Endothelial cell of umbilical vein (primary cell): ENCODE data around the gene CARS1. TPM values are rescaled to one million over a fixed set of nuclear protein-coding genes. Genes with fewer than 3 reads are reported as not detected.

Experiments used
- BruUV-seq: library from RNA; stranded (reverse); fragments of 400-500 nt; replicated peaks from 2 replicates; lab custom pipeline; 2021; lab: Mats Ljungman, UMichigan
- CTCF ChIA-PET: fragments of 300-600, 350-600 bp; sonication (Branson Sonifier 250); formaldehyde crosslinking; loops from one replicate; lab custom pipeline; 2021; ENCODE audit warnings: antibody characterized with exemption, inconsistent platforms; lab: Charles Lee
- POLR2A ChIA-PET: fragments of 300-600, 350-600 bp; sonication (Branson Sonifier 250); formaldehyde crosslinking; loops from one replicate; lab custom pipeline; 2021; ENCODE audit warnings: antibody characterized with exemption, inconsistent platforms; lab: Charles Lee
- DNase-seq: peaks from one replicate; pipeline ENCODE4 v3.0.0-alpha.2; 2011; ENCODE audit warnings: low read depth, low spot score
- FAIRE-seq: peaks from 2 replicates; lab custom pipeline; 2011; peaks lifted over from hg19 to GRCh38; lab: Jason Lieb, UNC
- H2AFZ ChIP-seq: 2 replicates; pipeline ENCODE4 v1.6.0; 2012; ENCODE audit warnings: low read depth, low read length, control low read depth, inconsistent platforms
- H3K27ac ChIP-seq: 2 replicates; pipeline ENCODE4 v1.5.1; 2011; ENCODE audit warnings: low read depth, mild to moderate bottlenecking, control low read depth, low read length, moderate library complexity; ENCODE audit not compliant: insufficient read depth
- H3K27me3 ChIP-seq, 2 experiments: 2 replicates each; pipeline versions ENCODE4 v1.6.0 to v1.6.1; 2011; ENCODE audit warnings: low read length in 2 of 2, mixed read lengths in 1 of 2; ENCODE audit not compliant: control insufficient read depth in 2 of 2, insufficient read depth in 2 of 2
- H3K36me3 ChIP-seq, 2 experiments: 2 replicates in 1 of 2; 3 replicates in 1 of 2; pipeline ENCODE4 v1.5.1; 2011; ENCODE audit warnings: low read length in 2 of 2, mild to moderate bottlenecking in 1 of 2, moderate library complexity in 1 of 2; ENCODE audit not compliant: control insufficient read depth in 2 of 2, insufficient read depth in 2 of 2; ENCODE audit errors: extremely low read depth in 1 of 2
- H3K4me1 ChIP-seq: 3 replicates; pipeline ENCODE4 v1.5.1; 2011; ENCODE audit warnings: mild to moderate bottlenecking, low read length; ENCODE audit not compliant: control insufficient read depth, insufficient read depth; ENCODE audit errors: extremely low read depth
- H3K4me2 ChIP-seq: 2 replicates; pipeline ENCODE4 v1.6.1; 2011; ENCODE audit warnings: low read length, control low read depth, mixed read lengths; ENCODE audit not compliant: insufficient read depth
- H3K4me3 ChIP-seq, 3 experiments: fragments of 200-600 bp in 1 of 3; sonication (generic), shearing (Covaris generic) in 1 of 3; replicated peaks in 1 of 3; 2 replicates each; pipeline ENCODE4 v1.5.1; 2011 to 2016; ENCODE audit warnings: control low read depth in 3 of 3, low read length in 3 of 3, mild to moderate bottlenecking in 2 of 3, inconsistent platforms in 1 of 3, low read depth in 1 of 3, moderate library complexity in 1 of 3; ENCODE audit not compliant: insufficient read depth in 1 of 3
- H3K79me2 ChIP-seq: 2 replicates; pipeline ENCODE4 v1.6.0; 2012; ENCODE audit warnings: low read length, inconsistent platforms; ENCODE audit not compliant: control insufficient read depth, insufficient read depth
- H3K9ac ChIP-seq: replicated peaks from 2 replicates; pipeline ENCODE3; 2011; ENCODE audit warnings: low read length, control low read depth; ENCODE audit not compliant: insufficient read depth; ENCODE audit errors: extremely low read depth
- H3K9me1 ChIP-seq: replicated peaks from 3 replicates; pipeline ENCODE4 v1.6.0; 2011; ENCODE audit warnings: mild to moderate bottlenecking, low read length; ENCODE audit not compliant: control insufficient read depth, insufficient read depth; ENCODE audit errors: extremely low read depth
- H3K9me3 ChIP-seq: replicated peaks from 2 replicates; pipeline ENCODE4 v1.5.1; 2012; ENCODE audit warnings: low read length, inconsistent platforms; ENCODE audit not compliant: control insufficient read depth, insufficient read depth
- H4K20me1 ChIP-seq: replicated peaks from 2 replicates; pipeline ENCODE3; 2011; ENCODE audit warnings: mild to moderate bottlenecking, low read length; ENCODE audit not compliant: control insufficient read depth, insufficient read depth; ENCODE audit errors: extremely low read depth
- CTCF ChIP-seq, 2 donors: IDR thresholded peaks; 1 replicate in 1 of 2; 2 replicates in 1 of 2; pipeline ENCODE4 v1.5.1; 2011; ENCODE audit warnings: low read length in 2 of 2, mild to moderate bottlenecking in 2 of 2, moderate library complexity in 2 of 2, control low read depth in 1 of 2, inconsistent platforms in 1 of 2, low read depth in 1 of 2; ENCODE audit not compliant: insufficient read depth in 1 of 2; ENCODE audit errors: extremely low read depth in 1 of 2
- EZH2 ChIP-seq: IDR thresholded peaks from 2 replicates; pipeline ENCODE4 v1.6.1; 2012; ENCODE audit warnings: borderline replicate concordance, low read depth, mild to moderate bottlenecking, moderate library complexity, low read length, inconsistent platforms; ENCODE audit not compliant: severe bottlenecking
- FOS ChIP-seq: IDR thresholded peaks from 2 replicates; pipeline ENCODE4 v1.6.1; 2011; ENCODE audit warnings: mild to moderate bottlenecking, low read length, moderate library complexity, borderline replicate concordance; ENCODE audit not compliant: insufficient read depth
- GATA2 ChIP-seq: IDR thresholded peaks from 2 replicates; pipeline ENCODE4 v1.7.0; 2011; ENCODE audit warnings: low read depth, mild to moderate bottlenecking, moderate library complexity, mixed read lengths, low read length; ENCODE audit not compliant: insufficient read length, insufficient read depth
- JUN ChIP-seq: IDR thresholded peaks from 2 replicates; pipeline ENCODE4 v1.6.1; 2011; ENCODE audit warnings: borderline replicate concordance, low read depth; ENCODE audit not compliant: insufficient read length, insufficient read depth
- MYC ChIP-seq: IDR thresholded peaks from one replicate; pipeline ENCODE4 v1.6.1; 2011; ENCODE audit warnings: mild to moderate bottlenecking, low read depth, low read length
- POLR2A ChIP-seq: IDR thresholded peaks from 2 replicates; pipeline ENCODE4 v1.6.1; 2012; ENCODE audit warnings: low read depth, mild to moderate bottlenecking, control low read depth, low read length
- POLR2AphosphoS5 ChIP-seq: IDR thresholded peaks from 2 replicates; pipeline ENCODE4 v1.6.1; 2012; ENCODE audit warnings: low read depth, mild to moderate bottlenecking, control low read depth, low read length, moderate library complexity; ENCODE audit not compliant: insufficient read depth
- dilution Hi-C: fragments of 300-500 bp; cut with MboI; formaldehyde crosslinking; loops from one replicate; pipeline ENCODE4 v1.15.0; 2019; ENCODE audit warnings: low sequenced_read_pairs; ENCODE audit not compliant: extremely low pct_ligation_motif_present
- intact Hi-C: fragments of 100-400 bp; cut with micrococcal nuclease; formaldehyde crosslinking; loops from one replicate; pipeline ENCODE4 v1.10.0; 2022
- polyA plus RNA-seq, 4 experiments: library from polyadenylated mRNA; depleted of rRNA in 3 of 4; stranded (reverse) in 3 of 4; unstranded in 1 of 4; fragments of >200 nt; gene quantifications; 2 replicates each; pipeline versions ENCODE4 v1.2.1 to v1.2.3, GENCODE V29; 2011 to 2012; ENCODE audit warnings: missing spikeins in 1 of 4
- total RNA-seq: library from RNA; stranded (reverse); gene quantifications from 2 replicates; pipeline ENCODE4 v1.2.3, GENCODE V29; 2021
- TF ChIP-seq, protein P1 (sequence below): IDR thresholded peaks from 2 replicates; pipeline ENCODE4 v1.6.1; 2011; ENCODE audit not compliant: insufficient read depth, insufficient read length

Gene CARS1
- total and polyA plus RNA-seq, 2 donors (not counting 3 experiments of a cell fraction or from before 2014, with no cell fraction given): 43.5 to 66.2 TPM

DNA sequence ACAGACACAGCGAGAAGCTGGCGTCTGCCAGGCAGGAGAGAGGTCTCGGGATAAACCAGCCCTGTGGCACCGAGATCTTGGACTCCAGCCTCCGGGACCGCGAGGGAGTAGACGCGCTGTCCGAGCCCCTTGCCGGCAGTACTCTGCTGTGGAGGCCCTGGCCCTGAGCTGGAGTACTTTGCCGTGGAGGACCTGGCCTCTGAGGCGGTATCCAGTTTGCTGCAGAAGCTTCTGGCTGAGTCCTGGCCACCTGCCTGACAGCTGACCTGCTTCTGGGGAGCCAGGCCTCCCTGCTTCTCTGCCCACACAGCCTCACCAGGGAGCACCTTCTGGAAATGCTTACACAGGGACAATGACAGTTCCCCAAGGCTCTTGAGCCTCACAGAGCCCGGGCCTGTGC lies 31.6 kb upstream of the CARS1 start:
- H3K4me3 ChIP-seq: no peak overlapping the region
- ChIA-PET POLR2A (no interaction called here), CTCF (interaction anchor here (0.9 to 5.7 kb wide), 2 partner anchors 39 to 51 kb away, joined by 5 to 183 read pairs; no protein-coding TSS in a partner anchor)
- no peak overlapping the region for H2AFZ ChIP-seq
- no peak overlapping the region for H3K27ac ChIP-seq
- BruUV-seq: no TSS peak
- H3K9ac ChIP-seq: no peak overlapping the region
- TF ChIP-seq EZH2 (no peak), POLR2AphosphoS5 (no peak), JUN (no peak), FOS (no peak), GATA2 (no peak), MYC (no peak), CTCF (IDR thresholded peaks at IDR 0.05; ENCODE audit: extremely low read depth in 1 of 2, insufficient read depth in 1 of 2, low read depth in 1 of 2, low read length in 2 of 2) (no peak), POLR2A (no peak)
- TF ChIP-seq, protein P1, sequence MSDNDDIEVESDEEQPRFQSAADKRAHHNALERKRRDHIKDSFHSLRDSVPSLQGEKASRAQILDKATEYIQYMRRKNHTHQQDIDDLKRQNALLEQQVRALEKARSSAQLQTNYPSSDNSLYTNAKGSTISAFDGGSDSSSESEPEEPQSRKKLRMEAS: no peak
- H3K36me3 ChIP-seq: no peaks in the 10 kb centered on the region
- H4K20me1 ChIP-seq: no peaks in the 10 kb centered on the region
- no peaks in the 10 kb centered on the region for H3K4me1 ChIP-seq
- dilution Hi-C loops (no loop called here), intact Hi-C loops (no loop called here)
- no peak overlapping the region for H3K4me2 ChIP-seq
- no peaks in the 10 kb centered on the region for H3K27me3 ChIP-seq
- DNase-seq (no peak), FAIRE-seq (no peak)
- H3K9me3 ChIP-seq: no peaks in the 10 kb centered on the region
- no peaks in the 10 kb centered on the region for H3K9me1 ChIP-seq
- no peaks in the 10 kb centered on the region for H3K79me2 ChIP-seq
